Measurements from ENCODE around the gene NDUFAF2. TPM values are rescaled to one million over a fixed set of nuclear protein-coding genes. Genes with fewer than 3 reads are reported as not detected.

Gene NDUFAF2
- total and polyA plus RNA-seq, 2 of the 13 experiments (the other 11 are each of a cell fraction or from before 2014, with no cell fraction given), result 34.0 to 78.4 TPM

DNA sequence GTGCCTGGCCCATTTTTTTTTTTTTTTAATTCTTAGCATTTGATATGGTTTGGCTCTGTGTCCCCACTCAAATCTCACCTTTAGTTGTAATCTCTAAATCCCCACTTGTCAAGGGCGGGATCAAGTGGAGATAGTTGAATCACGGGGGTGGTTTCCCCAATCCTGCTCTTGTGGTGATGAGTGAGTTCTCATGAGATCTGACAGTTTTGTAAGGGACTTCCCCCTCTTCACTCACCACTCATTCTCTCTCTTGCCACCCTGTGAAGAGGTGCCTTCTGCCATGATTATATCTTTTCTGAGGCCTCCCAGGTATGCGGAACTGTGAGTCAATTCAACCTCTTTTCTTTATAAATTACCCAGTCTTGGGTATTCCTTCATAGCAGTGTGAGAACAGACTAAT, 27.2 kb downstream of the NDUFAF2 start (continued):
- TF ChIP-seq, protein P1, sequence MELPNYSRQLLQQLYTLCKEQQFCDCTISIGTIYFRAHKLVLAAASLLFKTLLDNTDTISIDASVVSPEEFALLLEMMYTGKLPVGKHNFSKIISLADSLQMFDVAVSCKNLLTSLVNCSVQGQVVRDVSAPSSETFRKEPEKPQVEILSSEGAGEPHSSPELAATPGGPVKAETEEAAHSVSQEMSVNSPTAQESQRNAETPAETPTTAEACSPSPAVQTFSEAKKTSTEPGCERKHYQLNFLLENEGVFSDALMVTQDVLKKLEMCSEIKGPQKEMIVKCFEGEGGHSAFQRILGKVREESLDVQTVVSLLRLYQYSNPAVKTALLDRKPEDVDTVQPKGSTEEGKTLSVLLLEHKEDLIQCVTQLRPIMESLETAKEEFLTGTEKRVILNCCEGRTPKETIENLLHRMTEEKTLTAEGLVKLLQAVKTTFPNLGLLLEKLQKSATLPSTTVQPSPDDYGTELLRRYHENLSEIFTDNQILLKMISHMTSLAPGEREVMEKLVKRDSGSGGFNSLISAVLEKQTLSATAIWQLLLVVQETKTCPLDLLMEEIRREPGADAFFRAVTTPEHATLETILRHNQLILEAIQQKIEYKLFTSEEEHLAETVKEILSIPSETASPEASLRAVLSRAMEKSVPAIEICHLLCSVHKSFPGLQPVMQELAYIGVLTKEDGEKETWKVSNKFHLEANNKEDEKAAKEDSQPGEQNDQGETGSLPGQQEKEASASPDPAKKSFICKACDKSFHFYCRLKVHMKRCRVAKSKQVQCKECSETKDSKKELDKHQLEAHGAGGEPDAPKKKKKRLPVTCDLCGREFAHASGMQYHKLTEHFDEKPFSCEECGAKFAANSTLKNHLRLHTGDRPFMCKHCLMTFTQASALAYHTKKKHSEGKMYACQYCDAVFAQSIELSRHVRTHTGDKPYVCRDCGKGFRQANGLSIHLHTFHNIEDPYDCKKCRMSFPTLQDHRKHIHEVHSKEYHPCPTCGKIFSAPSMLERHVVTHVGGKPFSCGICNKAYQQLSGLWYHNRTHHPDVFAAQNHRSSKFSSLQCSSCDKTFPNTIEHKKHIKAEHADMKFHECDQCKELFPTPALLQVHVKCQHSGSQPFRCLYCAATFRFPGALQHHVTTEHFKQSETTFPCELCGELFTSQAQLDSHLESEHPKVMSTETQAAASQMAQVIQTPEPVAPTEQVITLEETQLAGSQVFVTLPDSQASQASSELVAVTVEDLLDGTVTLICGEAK (IDR thresholded peaks at IDR 0.05), result no peak
- TF ChIP-seq, protein P1 (CRISPR knock-in tag; IDR thresholded peaks at IDR 0.05), result no peak
- TF ChIP-seq SALL1 (CRISPR knock-in tag; IDR thresholded peaks at IDR 0.05), result no peak
